Adrenal gland (tissue), 5 donors: Measurements from ENCODE around the gene CCDC80.

Source experiments
- POLR2A ChIP-seq, 2 donors: fragments of 450-650 bp; IDR thresholded peaks; one replicate each; pipeline ENCODE4 v1.6.1; 2017; ENCODE audit warnings: antibody characterized with exemption in 2 of 2, mild to moderate bottlenecking in 2 of 2, moderate library complexity in 1 of 2
- TF ChIP-seq, protein P1 (sequence below), 6 experiments: fragments of 450-650 bp in 4 of 6; fragments of 200-600 bp in 2 of 6; sonication (generic) in 1 of 6; IDR thresholded peaks; 1 replicate in 5 of 6; 2 replicates in 1 of 6; pipeline versions ENCODE4 v1.5.1 to v1.8.0; 2016 to 2021; ENCODE audit warnings: antibody characterized with exemption in 6 of 6, mild to moderate bottlenecking in 2 of 6, moderate library complexity in 1 of 6
- donor health status: DM: no; HTN: no; CAD: no.

DNA sequence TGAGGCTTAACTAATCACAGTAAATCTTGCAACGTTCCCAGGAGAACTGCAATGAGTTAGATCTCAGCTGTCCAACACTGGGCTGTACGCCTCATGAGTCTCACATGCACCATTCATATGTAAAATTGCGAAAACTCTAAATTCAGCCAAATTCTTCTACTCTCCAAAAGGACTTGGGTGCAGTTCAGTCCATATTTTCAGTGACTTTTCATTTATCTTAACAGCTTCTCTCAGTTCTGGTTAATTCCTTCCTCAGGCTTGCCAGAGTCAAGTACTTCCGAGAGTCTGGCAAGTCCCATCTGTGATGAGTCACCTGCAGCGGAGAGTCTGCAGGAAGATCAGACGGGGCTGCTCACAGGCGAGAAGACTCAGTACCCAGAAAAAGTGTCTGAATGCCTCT, 11.5 kb downstream of the CCDC80 start:
- TF ChIP-seq, protein P1, sequence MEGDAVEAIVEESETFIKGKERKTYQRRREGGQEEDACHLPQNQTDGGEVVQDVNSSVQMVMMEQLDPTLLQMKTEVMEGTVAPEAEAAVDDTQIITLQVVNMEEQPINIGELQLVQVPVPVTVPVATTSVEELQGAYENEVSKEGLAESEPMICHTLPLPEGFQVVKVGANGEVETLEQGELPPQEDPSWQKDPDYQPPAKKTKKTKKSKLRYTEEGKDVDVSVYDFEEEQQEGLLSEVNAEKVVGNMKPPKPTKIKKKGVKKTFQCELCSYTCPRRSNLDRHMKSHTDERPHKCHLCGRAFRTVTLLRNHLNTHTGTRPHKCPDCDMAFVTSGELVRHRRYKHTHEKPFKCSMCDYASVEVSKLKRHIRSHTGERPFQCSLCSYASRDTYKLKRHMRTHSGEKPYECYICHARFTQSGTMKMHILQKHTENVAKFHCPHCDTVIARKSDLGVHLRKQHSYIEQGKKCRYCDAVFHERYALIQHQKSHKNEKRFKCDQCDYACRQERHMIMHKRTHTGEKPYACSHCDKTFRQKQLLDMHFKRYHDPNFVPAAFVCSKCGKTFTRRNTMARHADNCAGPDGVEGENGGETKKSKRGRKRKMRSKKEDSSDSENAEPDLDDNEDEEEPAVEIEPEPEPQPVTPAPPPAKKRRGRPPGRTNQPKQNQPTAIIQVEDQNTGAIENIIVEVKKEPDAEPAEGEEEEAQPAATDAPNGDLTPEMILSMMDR (IDR thresholded peaks at IDR 0.05), result no peak
- TF ChIP-seq POLR2A (IDR thresholded peaks at IDR 0.05), result no peak
